Loucy (cell line): ENCODE results near the gene BIRC2.

Experiments
- H2AFZ ChIP-seq: fragments of 200-600 bp; sonication (generic); 2 replicates; pipeline ENCODE4 v1.6.0; 2016; ENCODE audit warnings: antibody characterized with exemption, mild to moderate bottlenecking, low read length, moderate library complexity
- H3F3A ChIP-seq: fragments of 200-600 bp; 2 replicates; pipeline ENCODE4 v1.6.0; 2016; ENCODE audit warnings: antibody characterized with exemption, low read depth, mild to moderate bottlenecking
- H3K27me3 ChIP-seq: fragments of 200-600 bp; sonication (generic); 2 replicates; pipeline ENCODE4 v1.6.1; 2014; ENCODE audit warnings: low read length, mild to moderate bottlenecking; ENCODE audit not compliant: insufficient read depth, poor library complexity, severe bottlenecking
- H3K36me3 ChIP-seq: fragments of 200-600 bp; sonication (generic); 2 replicates; pipeline ENCODE4 v1.6.1; 2016; ENCODE audit warnings: low read length; ENCODE audit not compliant: insufficient read depth
- H3K4me1 ChIP-seq: fragments of 200-600 bp; sonication (generic); 2 replicates; pipeline ENCODE4 v1.5.1; 2014; ENCODE audit warnings: low read length, mild to moderate bottlenecking; ENCODE audit not compliant: insufficient read depth, poor library complexity, severe bottlenecking
- H3K4me2 ChIP-seq: fragments of 200-600 bp; sonication (generic); 2 replicates; pipeline ENCODE4 v1.6.0; 2014; ENCODE audit warnings: antibody characterized with exemption, low read length, low read depth, mild to moderate bottlenecking; ENCODE audit not compliant: poor library complexity, severe bottlenecking
- H3K4me3 ChIP-seq: fragments of 200-600 bp; sonication (generic); 2 replicates; pipeline ENCODE4 v1.5.1; 2014; ENCODE audit warnings: low read length, mild to moderate bottlenecking, mixed read lengths; ENCODE audit not compliant: poor library complexity, severe bottlenecking
- H3K79me2 ChIP-seq: fragments of 200-600 bp; sonication (generic); 2 replicates; pipeline ENCODE4 v1.6.1; 2014; ENCODE audit warnings: low read length; ENCODE audit not compliant: insufficient read depth
- H3K9ac ChIP-seq: fragments of 200-600 bp; sonication (generic); 2 replicates; pipeline ENCODE4 v1.6.0; 2014; ENCODE audit warnings: mild to moderate bottlenecking, low read depth, low read length, moderate library complexity; ENCODE audit not compliant: poor library complexity, severe bottlenecking
- H3K9me2 ChIP-seq: fragments of 200-600 bp; sonication (generic); replicated peaks from 2 replicates; pipeline ENCODE4 v1.6.1; 2016; ENCODE audit warnings: low read depth, low read length, mixed read lengths
- H3K9me3 ChIP-seq: fragments of 200-600 bp; sonication (generic); 2 replicates; pipeline ENCODE4 v1.6.1; 2014; ENCODE audit warnings: mild to moderate bottlenecking, antibody characterized with exemption, low read length, low read depth; ENCODE audit not compliant: insufficient read depth
- H4K20me1 ChIP-seq: fragments of 200-600 bp; sonication (generic); 2 replicates; pipeline ENCODE4 v1.6.0; 2014; ENCODE audit warnings: antibody characterized with exemption, low read length, mild to moderate bottlenecking; ENCODE audit not compliant: insufficient read depth, poor library complexity, severe bottlenecking
- CTCF ChIP-seq: fragments of 200-600 bp; sonication (generic); conservative IDR thresholded peaks from 2 replicates; pipeline ENCODE4 v1.5.1; 2014; ENCODE audit warnings: mild to moderate bottlenecking, antibody characterized with exemption, low read length
- EZH2phosphoT487 ChIP-seq: fragments of 200-600 bp; IDR thresholded peaks from 2 replicates; pipeline ENCODE4 v1.6.1; 2018; ENCODE audit warnings: antibody characterized with exemption, mild to moderate bottlenecking, moderate library complexity, borderline replicate concordance

Gene BIRC2

GRCh38 chr11:102398297-102398696 is 51.3 kb downstream of the BIRC2 start:
- Histone ChIP-seq H3K4me1 (peaks cover 10% of the 10 kb centered on the region), H2AFZ (no peak overlapping the region), H3K9ac (no peak overlapping the region), H4K20me1 (peaks cover 22% of the 10 kb centered on the region), H3K79me2 (peaks cover 34% of the 10 kb centered on the region), H3K36me3 (peaks cover 86% of the 10 kb centered on the region), H3K4me3 (no peak overlapping the region), H3K4me2 (no peak overlapping the region), H3K9me3 (no peaks in the 10 kb centered on the region), H3K27me3 (no peaks in the 10 kb centered on the region), H3F3A (no peaks in the 10 kb centered on the region), H3K9me2 (no peaks in the 10 kb centered on the region)
- TF ChIP-seq EZH2phosphoT487 (no peak), CTCF (no peak)

GRCh38 chr11:102399189-102399588 is 52.2 kb downstream of the BIRC2 start:
- Histone ChIP-seq H3K27me3 (no peaks in the 10 kb centered on the region), H3K79me2 (peaks cover 43% of the 10 kb centered on the region), H3K9me2 (no peaks in the 10 kb centered on the region), H3K36me3 (peaks cover 85% of the 10 kb centered on the region), H3K4me3 (no peak overlapping the region), H3F3A (no peaks in the 10 kb centered on the region), H3K4me2 (no peak overlapping the region), H4K20me1 (peaks cover 31% of the 10 kb centered on the region), H2AFZ (no peak overlapping the region), H3K9ac (no peak overlapping the region), H3K4me1 (peaks cover 16% of the 10 kb centered on the region), H3K9me3 (no peaks in the 10 kb centered on the region)
- TF ChIP-seq CTCF, result no peak
- no peak for TF ChIP-seq EZH2phosphoT487

- Histone ChIP-seq H3K9me2 (no peaks in the 10 kb centered on the region), H2AFZ (no peak overlapping the region), H3K36me3 (peaks cover 80% of the 10 kb centered on the region), H4K20me1 (peaks cover 45% of the 10 kb centered on the region), H3K79me2 (peaks cover 57% of the 10 kb centered on the region), H3K4me3 (no peak overlapping the region), H3K4me2 (no peak overlapping the region), H3F3A (no peaks in the 10 kb centered on the region), H3K4me1 (peaks cover 16% of the 10 kb centered on the region), H3K27me3 (no peaks in the 10 kb centered on the region), H3K9ac (no peak overlapping the region), H3K9me3 (no peaks in the 10 kb centered on the region)
- TF ChIP-seq EZH2phosphoT487, result no peak
- no peak for TF ChIP-seq CTCF
Observed at GRCh38 chr11:102400603-102401002, 53.6 kb downstream of the BIRC2 start.
